HG03575 (cell line): Measurements from ENCODE around the gene GABPA.
"Not testable (repeated sequence)": the region's sequence is repeated elsewhere in the genome, so short reads cannot be mapped to it uniquely, and the experiment has no call there.

ENCODE experiments used
- ATAC-seq: cut with Tn5 transposase; IDR thresholded peaks from one replicate; pipeline ENCODE4 v1.9.1; 2021; ENCODE audit not compliant: unreplicated experiment, insufficient number of reproducible peaks, low FRiP score; ENCODE audit errors: extremely low read depth

GABPA gene

GRCh38 chr21:25734904-25735645 lies at the start of gene GABPA, which contains the start of gene ATP5PF:
GABPA (plus strand) TSS chr21:25734972; CDS start chr21:25741599, 6,627 bp downstream.
ATP5PF (minus strand) TSS chr21:25734904; CDS start chr21:25729794, 5,110 bp downstream.
- peak; percentile 66 for ATAC-seq

- no peak for ATAC-seq
Measured at GRCh38 chr21:25687787-25688186, 47.0 kb upstream of the GABPA start.

- ATAC-seq, result no peak
Measured at GRCh38 chr21:25688275-25689155, 46.3 kb upstream of the GABPA start.

- ATAC-seq, result no peak
Measured at GRCh38 chr21:25689226-25689625, 45.5 kb upstream of the GABPA start.

GRCh38 chr21:25691976-25692375 lies 42.8 kb upstream of the GABPA start:
- no peak for ATAC-seq

GRCh38 chr21:25695461-25695860 lies 39.3 kb upstream of the GABPA start:
- not testable (repeated sequence) for ATAC-seq

- no peak for ATAC-seq
Measured at GRCh38 chr21:25700741-25701140, 34.0 kb upstream of the GABPA start.

- ATAC-seq, result no peak
Measured at GRCh38 chr21:25701529-25701928, 33.2 kb upstream of the GABPA start.

GRCh38 chr21:25708467-25709065 lies 26.2 kb upstream of the GABPA start:
- no peak for ATAC-seq

GRCh38 chr21:25709684-25710265 lies 25.0 kb upstream of the GABPA start:
- ATAC-seq, result no peak

- no peak for ATAC-seq
Measured at GRCh38 chr21:25710550-25710949, 24.2 kb upstream of the GABPA start.

GRCh38 chr21:25714066-25714465 lies 20.7 kb upstream of the GABPA start:
- not testable (repeated sequence) for ATAC-seq

- ATAC-seq, result no peak
Measured at GRCh38 chr21:25717491-25718147, 17.2 kb upstream of the GABPA start.

- no peak for ATAC-seq
Measured at GRCh38 chr21:25721987-25722386, 12.8 kb upstream of the GABPA start.

- no peak for ATAC-seq
Measured at GRCh38 chr21:25722631-25723030, 12.1 kb upstream of the GABPA start.

- no peak for ATAC-seq
Measured at GRCh38 chr21:25732091-25732760, 2.5 kb upstream of the GABPA start.

GRCh38 chr21:25733859-25734653 lies 716 bp upstream of the GABPA start:
- ATAC-seq, result peak; percentile 10

GRCh38 chr21:25734654-25734903 lies 193 bp upstream of the GABPA start:
- peak; percentile 4 for ATAC-seq
